Transverse colon (tissue), 4 donors: ENCODE results near the gene USP6.
"Not testable (repeated sequence)": the region's sequence is repeated elsewhere in the genome, so short reads cannot be mapped to it uniquely, and the experiment has no call there.

Experiments
- CTCF ChIP-seq, 5 experiments: fragments of 200-600 bp in 3 of 5; fragments of 450-650 bp in 2 of 5; sonication (generic) in 3 of 5; IDR thresholded peaks; 1 replicate in 2 of 5; 2 replicates in 3 of 5; pipeline ENCODE4 v1.5.1; 2016 to 2017; ENCODE audit warnings: antibody characterized with exemption in 5 of 5, inconsistent platforms in 3 of 5, mild to moderate bottlenecking in 2 of 5, moderate library complexity in 1 of 5
- POLR2A ChIP-seq: fragments of 450-650 bp; IDR thresholded peaks from one replicate; pipeline ENCODE4 v1.6.1; 2016; ENCODE audit warnings: antibody characterized with exemption, mild to moderate bottlenecking, moderate library complexity
- POLR2AphosphoS5 ChIP-seq, 3 donors: sonication (generic); formaldehyde crosslinking; IDR thresholded peaks; one replicate each; pipeline ENCODE4 v1.6.1; 2016; ENCODE audit warnings: antibody characterized with exemption in 3 of 3

GRCh38 chr17:5142877-5143276 lies 27.0 kb downstream of the USP6 start:
- TF ChIP-seq CTCF (IDR thresholded peaks at IDR 0.05); POLR2AphosphoS5 (IDR thresholded peaks at IDR 0.05); POLR2A: not testable (repeated sequence)
